Hematopoietic multipotent progenitor cell treated with erythropoietin and hydrocortisone succinate and interleukin-3 and kit ligand, for 15 days (in vitro differentiated cells): ENCODE measurements around the gene PLD6.

ENCODE experiments used
- DNase-seq: peaks from one replicate; pipeline ENCODE4 v3.0.0-alpha.2; 2015; ENCODE audit warnings: low spot score

PLD6 gene

DNA sequence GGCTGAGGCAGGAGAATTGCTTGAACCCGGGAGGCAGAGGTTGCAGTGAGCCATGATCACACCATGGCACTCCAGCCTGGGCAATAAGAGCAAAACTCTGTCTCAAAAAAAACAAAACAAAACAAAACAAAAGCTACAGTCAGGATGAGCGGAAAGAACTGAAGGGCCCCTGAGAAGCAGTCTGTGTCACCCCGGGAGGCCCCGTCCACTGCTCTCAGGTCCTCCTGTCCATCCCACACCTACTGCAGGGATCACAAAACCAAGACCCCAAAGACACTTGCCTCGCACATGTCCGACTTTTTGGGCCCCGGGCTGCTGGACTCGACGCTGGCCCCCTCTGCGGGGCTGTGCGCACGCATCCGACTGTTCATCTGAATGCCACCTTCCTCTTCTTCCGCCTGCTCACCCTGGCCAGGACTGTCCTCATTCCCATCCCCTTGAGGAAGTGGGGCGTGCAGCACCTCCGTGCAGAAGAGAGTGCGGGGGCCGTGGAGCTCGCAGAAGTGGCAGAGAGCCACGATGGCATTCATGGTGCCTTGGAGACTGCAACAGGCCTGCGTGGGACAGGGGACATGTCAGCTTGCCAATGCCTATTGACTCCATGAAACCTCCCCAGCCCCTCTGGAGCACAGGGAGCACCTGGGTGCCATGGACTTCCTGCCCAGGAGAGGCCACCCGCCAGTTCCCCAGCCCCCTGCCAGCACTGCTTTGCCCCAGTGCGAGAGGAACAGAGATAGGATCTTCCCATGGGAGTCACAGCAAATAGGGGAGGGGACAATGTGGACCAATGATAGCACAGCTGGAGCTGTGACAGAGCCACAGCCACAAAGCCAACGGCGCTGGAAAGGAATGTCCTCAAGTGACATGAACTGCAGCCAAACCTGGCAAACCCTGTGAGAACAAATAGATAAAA lies 21.7 kb upstream of the PLD6 start:
- DNase-seq: no peak

DNA sequence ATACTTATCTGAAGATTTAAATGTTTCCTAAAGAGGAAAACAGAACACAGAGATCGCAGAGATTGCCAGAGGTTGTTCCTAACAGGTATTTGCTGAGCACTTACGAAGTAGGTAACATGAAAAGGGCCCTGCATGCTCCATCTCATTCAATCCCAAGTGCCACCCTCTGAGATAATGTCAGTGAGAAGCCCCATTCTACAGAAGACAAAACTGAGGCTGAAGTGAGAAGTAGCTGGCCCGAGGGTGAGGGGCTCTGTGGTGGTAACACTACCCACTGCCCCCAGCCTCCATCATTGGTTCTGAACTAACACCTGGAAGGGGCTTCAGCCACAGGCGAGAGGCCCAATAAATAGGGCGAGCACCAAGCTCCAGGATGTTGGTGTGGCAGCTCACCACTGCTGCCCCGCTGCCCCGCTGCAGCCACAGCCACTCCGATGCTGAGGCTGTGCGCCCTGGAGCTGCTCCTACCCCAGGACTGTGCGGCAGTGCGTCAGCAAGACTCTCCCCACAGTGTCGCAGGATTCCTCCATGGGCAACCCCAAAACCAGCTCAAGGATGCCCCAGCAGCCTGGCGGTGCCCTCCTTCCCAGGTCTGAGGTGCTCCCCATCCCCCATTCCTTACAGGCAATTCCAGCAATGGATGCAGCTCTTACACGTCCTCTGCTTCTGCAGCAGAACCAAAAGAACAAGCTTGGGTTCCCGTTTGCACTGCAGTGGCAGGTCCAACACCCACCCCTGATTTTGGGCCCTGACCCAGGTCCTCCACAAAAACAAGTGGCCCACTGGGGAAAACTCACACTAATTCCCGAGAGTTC lies 20.5 kb upstream of the PLD6 start:
- DNase-seq: no peak

GRCh38 chr17:17225901-17226300 lies 19.8 kb upstream of the PLD6 start:
- DNase-seq: no peak

GRCh38 chr17:17224137-17224536 lies 18.0 kb upstream of the PLD6 start:
- DNase-seq: no peak

DNA sequence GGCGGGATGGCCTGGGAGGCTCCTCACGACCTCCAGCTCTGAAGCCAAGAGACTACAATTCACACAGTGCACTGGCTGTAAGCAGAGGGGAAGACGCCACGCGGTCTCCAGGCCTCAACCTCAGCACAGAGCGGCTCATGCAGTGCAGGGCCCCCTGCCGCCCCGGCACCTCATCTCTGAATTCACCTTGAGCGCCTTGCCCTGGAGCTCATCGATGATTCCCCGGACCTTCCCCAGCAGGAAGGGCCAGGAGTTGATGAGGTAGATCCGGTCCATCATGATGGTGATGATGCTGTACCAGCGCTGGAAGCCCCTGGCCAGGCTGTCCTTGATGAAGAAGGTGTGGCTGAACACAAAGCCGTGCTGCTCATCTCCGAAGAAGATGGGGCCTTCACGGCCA lies 17.6 kb upstream of the PLD6 start:
- no peak for DNase-seq

GRCh38 chr17:17221329-17221728 lies 15.2 kb upstream of the PLD6 start:
- no peak for DNase-seq

DNA sequence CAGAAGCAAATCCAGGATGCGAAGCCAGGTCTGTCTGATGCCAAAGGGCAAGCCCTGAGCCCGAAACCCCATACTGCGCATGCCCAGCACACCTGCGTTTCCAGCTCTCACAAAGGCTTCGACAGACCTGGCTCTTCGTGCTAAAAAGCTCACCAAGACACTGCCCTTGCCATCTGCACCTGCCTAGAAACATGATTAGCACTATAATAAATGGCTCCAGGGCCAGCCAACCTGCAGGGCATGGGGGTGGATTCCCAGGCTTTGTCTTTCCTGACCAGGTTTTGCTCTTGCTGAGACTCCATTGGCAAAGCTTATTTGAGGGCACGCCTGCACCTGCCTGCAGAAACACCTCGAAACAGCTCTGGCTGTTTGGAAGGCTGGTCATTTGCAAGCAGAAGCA lies 14.4 kb upstream of the PLD6 start:
- no peak for DNase-seq

- DNase-seq: no peak
Measured at GRCh38 chr17:17217995-17218394, 11.9 kb upstream of the PLD6 start.

DNA sequence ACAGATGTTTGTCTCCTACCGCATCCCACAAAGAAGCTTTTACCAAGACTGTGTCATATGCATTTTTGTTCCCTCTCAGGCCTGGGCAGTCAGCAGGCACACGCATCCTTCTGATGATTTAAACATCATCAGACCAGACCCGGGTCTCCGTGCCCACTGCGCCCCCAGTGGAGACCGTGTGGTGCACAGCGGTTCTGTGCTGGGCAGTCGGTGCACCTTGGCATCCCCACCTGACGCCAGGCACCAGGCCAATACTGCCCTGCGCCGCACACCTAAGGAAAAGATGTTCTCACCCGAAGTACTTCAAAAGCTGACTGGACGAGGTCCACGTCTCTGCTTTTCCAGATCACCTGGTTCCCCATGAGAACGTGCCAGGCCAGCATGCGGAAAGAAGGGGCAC lies 10.6 kb upstream of the PLD6 start:
- no peak for DNase-seq

DNA sequence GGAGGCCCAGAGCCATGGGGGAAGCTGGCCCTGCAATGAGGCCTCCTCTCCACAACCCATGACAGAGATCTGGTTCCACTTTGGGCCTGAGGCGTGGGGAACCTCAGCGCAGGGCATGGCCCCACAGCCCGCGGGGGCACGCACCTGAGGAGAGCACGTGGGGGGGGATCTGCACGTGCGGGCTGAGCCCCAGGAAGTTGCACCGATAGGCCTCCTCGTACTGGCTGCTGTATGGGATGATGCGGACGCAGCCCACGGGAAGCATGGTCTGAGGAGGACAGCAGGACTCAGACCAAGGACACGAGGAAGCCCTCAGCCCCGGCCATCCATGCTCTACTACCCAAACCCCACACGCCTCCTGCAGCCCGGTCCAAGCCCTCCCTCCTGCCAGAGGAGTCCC lies 10.1 kb upstream of the PLD6 start:
- no peak for DNase-seq

DNA sequence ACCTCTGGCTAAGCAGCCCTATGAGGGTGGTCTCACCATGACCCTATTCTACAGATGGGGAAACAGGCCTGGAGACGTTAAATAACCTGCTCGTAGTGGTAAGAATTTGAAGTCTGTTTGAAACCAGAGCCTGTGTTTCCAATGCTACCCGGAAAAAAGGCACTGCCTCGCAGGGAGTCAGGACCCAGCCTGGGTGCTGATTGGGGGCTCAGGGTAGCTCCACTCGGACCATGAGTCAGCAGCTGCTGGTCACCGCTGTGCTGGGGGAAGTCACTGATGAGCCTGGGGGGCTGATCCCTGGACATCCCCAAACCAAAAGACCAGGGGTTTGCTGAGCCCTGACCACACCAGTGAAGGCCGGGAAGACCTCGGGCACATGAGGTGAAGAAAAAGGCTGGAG lies 9.4 kb upstream of the PLD6 start:
- no peak for DNase-seq

DNA sequence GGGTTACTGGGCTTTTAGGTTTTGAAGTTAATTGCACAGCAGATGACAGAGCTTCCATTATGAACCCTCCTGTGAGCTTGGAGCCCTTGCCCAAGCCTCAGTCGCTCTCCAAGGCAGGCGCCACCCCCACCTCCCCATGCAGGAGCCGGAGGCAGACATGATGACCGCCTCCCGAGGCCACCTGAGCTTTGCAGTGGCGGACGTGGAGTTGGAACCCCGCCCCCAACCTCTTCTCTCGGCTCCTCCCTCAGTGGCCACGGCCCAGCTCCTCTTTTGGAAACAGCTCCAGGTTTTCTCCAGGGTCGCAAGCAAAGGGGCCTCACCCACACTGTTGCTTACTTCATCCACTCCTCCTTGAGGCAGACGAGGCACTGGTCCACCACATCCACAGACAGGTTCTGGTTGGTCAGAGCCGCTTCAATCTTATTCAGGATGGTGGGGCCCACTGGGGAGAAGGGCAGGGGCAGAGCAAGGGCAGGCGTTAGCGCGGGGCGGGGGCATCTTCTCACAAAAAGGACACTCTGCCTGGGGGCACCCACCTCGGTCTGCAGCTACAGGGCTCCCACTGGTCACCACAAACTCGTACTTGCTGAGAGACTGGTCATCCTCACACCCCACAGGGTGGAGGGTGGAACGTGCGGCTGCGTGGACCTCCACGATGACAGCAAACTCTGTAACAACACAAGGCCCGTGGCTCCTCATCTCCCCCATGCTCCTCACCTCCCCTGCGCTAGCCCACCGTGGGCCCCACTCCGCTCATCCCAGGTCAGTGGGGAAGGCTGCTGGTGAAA lies 8.7 kb upstream of the PLD6 start:
- DNase-seq: no peak

DNA sequence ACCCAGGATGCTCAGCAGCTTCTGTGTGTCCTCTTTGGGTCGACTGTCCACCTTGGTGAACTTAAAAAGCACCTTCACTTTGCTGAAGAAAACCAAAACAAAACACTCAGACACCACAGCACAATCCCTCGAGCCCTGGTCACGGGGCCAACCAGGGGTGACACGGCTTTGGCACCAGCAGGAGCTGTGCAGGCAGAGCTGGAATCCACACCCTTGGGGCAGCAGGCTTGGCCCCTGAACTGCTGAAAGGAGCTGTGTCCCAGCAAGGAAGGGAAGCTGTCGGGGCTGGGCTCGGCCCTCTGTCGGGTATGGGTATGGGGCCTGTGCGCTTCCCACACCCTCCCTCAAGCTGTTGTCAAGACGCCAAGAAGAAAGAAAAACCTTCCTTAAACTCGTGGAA lies 7.6 kb upstream of the PLD6 start:
- DNase-seq: no peak

DNA sequence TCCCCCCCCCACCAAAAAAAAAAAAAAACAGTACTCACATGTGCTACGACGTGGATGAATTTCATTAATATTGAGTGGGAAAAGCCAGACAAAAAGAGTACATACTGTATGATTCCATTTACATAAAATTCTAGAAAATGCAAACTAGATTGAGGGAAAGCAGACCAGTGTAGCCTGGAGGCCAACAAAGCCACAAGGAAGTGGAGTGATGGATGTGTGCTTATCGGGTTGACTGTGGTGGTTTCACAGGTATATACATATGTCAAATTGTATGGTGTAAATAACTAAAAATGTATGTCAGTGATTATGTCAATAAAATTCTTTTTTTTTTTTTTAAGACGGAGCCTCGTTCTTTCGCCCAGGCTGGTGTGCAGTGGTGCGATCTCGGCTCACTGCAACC lies 1.9 kb upstream of the PLD6 start:
- DNase-seq: no peak

DNA sequence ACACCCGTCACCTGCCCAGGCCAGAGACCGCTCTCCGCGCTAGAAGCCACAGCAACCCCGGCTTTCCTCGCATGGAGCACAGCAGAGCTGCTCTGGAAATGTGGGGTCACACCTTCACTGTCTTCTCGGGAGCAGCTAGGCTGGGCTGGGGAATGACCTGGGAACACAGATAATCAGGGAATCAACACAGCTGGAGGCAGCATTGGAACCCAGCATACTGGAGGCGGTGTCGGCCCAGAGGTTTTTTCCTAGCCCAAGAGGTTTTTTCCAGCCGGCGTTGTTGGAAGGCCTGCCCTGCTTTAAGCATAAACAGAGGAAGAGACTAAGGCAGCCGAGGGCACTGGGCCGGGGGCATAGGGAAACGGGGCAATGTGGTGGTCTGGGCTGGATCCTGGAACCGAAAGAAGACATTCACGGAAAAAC lies 791 bp upstream of the PLD6 start:
- DNase-seq: no peak

- peak; percentile 69 for DNase-seq
Measured at GRCh38 chr17:17205368-17206123, 587 bp downstream of the PLD6 start.

- no peak for DNase-seq
Measured at GRCh38 chr17:17204635-17205231, 1.4 kb downstream of the PLD6 start.

GRCh38 chr17:17204041-17204591 lies 2.0 kb downstream of the PLD6 start:
- no peak for DNase-seq

GRCh38 chr17:17203173-17203730 lies 2.9 kb downstream of the PLD6 start:
- DNase-seq: no peak

GRCh38 chr17:17201907-17202306 lies 4.2 kb downstream of the PLD6 start:
- no peak for DNase-seq

DNA sequence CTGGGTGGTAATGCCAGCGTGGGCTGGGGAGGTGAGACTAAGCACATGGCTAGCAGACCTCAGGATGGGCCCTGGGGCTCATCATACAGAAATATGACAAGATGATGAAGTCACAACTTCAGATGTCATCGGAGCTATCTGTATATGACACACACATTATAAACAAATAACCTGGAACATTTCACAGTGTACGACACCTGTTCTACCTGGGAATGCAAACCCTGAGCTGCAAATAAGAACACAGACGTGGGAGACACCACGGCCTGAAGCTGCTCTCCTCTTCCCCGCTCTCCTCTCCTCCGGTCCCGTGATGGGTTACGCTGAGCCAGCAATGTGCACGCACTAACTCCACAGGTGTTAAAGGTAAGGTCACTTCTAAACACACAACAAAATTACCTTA lies 4.9 kb downstream of the PLD6 start:
- DNase-seq: no peak
